DMS114 treated with DMSO at 0.1 percent for 48 hours (cell line): ENCODE measurements around the gene DCAF8.

Source experiments
- DNase-seq: peaks from one replicate; lab custom pipeline; 2025; ENCODE audit not compliant: unreplicated experiment; lab: John Stamatoyannopoulos, UW

DCAF8 gene

GRCh38 chr1:160264795-160265307, 2.5 kb upstream of the DCAF8 start:
- no peak for DNase-seq

GRCh38 chr1:160261556-160261892, 825 bp downstream of the DCAF8 start:
- DNase-seq = peak; percentile 64

- DNase-seq = peak; percentile 53
Observed at GRCh38 chr1:160260406-160261382, 1.7 kb downstream of the DCAF8 start.

- no peak for DNase-seq
Observed at GRCh38 chr1:160258177-160258798, 4.1 kb downstream of the DCAF8 start.

GRCh38 chr1:160257411-160258015, 4.8 kb downstream of the DCAF8 start:
- no peak for DNase-seq

- DNase-seq = no peak
Observed at GRCh38 chr1:160256396-160257046, 5.8 kb downstream of the DCAF8 start.

- DNase-seq = no peak
Observed at GRCh38 chr1:160255781-160256300, 6.5 kb downstream of the DCAF8 start.

GRCh38 chr1:160251687-160252526, 10.4 kb downstream of the DCAF8 start:
- peak; percentile 68 for DNase-seq

GRCh38 chr1:160251011-160251410, 11.3 kb downstream of the DCAF8 start:
- no peak for DNase-seq

GRCh38 chr1:160247053-160247452, 15.3 kb downstream of the DCAF8 start:
- no peak for DNase-seq

- DNase-seq = no peak
Observed at GRCh38 chr1:160245434-160245833, 16.9 kb downstream of the DCAF8 start.

GRCh38 chr1:160244209-160244608, 18.1 kb downstream of the DCAF8 start:
- DNase-seq = no peak

- DNase-seq = no peak
Observed at GRCh38 chr1:160243767-160244166, 18.6 kb downstream of the DCAF8 start.

GRCh38 chr1:160239582-160240299, 22.6 kb downstream of the DCAF8 start:
- DNase-seq = no peak

GRCh38 chr1:160238408-160238807, 23.9 kb downstream of the DCAF8 start:
- DNase-seq = no peak

- DNase-seq = no peak
Observed at GRCh38 chr1:160237558-160237957, 24.8 kb downstream of the DCAF8 start.

- no peak for DNase-seq
Observed at GRCh38 chr1:160236806-160237205, 25.5 kb downstream of the DCAF8 start.

GRCh38 chr1:160232911-160233310, 29.4 kb downstream of the DCAF8 start:
- no peak for DNase-seq

- no peak for DNase-seq
Observed at GRCh38 chr1:160228431-160228830, 33.9 kb downstream of the DCAF8 start.
